HG03139 (cell line): ENCODE measurements around the gene CDYL2.
"Not testable (repeated sequence)": the region's sequence is repeated elsewhere in the genome, so short reads cannot be mapped to it uniquely, and the experiment has no call there.

ENCODE experiments used
- ATAC-seq: cut with Tn5 transposase; IDR thresholded peaks from one replicate; pipeline ENCODE4 v1.9.1; 2021; ENCODE audit not compliant: unreplicated experiment

The CDYL2 gene

GRCh38 chr16:80804526-80805383 is at the start of gene CDYL2:
TSS of gene CDYL2 (minus strand) at chr16:80804598. CDS start at chr16:80804173, 425 bp downstream.
- peak; percentile 63 for ATAC-seq

GRCh38 chr16:80852261-80852872 is 48.0 kb upstream of the CDYL2 start:
- no peak for ATAC-seq

GRCh38 chr16:80851831-80852230 is 47.4 kb upstream of the CDYL2 start:
- no peak for ATAC-seq

- no peak for ATAC-seq
Measured at GRCh38 chr16:80850757-80851156, 46.4 kb upstream of the CDYL2 start.

- no peak for ATAC-seq
Measured at GRCh38 chr16:80848862-80849261, 44.5 kb upstream of the CDYL2 start.

GRCh38 chr16:80846680-80847079 is 42.3 kb upstream of the CDYL2 start:
- ATAC-seq: no peak

- no peak for ATAC-seq
Measured at GRCh38 chr16:80846275-80846674, 41.9 kb upstream of the CDYL2 start.

- ATAC-seq: no peak
Measured at GRCh38 chr16:80844395-80844794, 40.0 kb upstream of the CDYL2 start.

- ATAC-seq: no peak
Measured at GRCh38 chr16:80841231-80841630, 36.8 kb upstream of the CDYL2 start.

- no peak for ATAC-seq
Measured at GRCh38 chr16:80837533-80838147, 33.2 kb upstream of the CDYL2 start.

GRCh38 chr16:80836846-80837245 is 32.4 kb upstream of the CDYL2 start:
- no peak for ATAC-seq

- ATAC-seq: no peak
Measured at GRCh38 chr16:80836202-80836601, 31.8 kb upstream of the CDYL2 start.

- ATAC-seq: no peak
Measured at GRCh38 chr16:80831039-80831438, 26.6 kb upstream of the CDYL2 start.

- no peak for ATAC-seq
Measured at GRCh38 chr16:80828495-80828894, 24.1 kb upstream of the CDYL2 start.

- no peak for ATAC-seq
Measured at GRCh38 chr16:80827007-80827406, 22.6 kb upstream of the CDYL2 start.

- ATAC-seq: no peak
Measured at GRCh38 chr16:80825365-80825758, 21.0 kb upstream of the CDYL2 start.

GRCh38 chr16:80824623-80825364 is 20.4 kb upstream of the CDYL2 start:
- ATAC-seq: no peak

GRCh38 chr16:80819988-80820387 is 15.6 kb upstream of the CDYL2 start:
- no peak for ATAC-seq

GRCh38 chr16:80816356-80816755 is 12.0 kb upstream of the CDYL2 start:
- no peak for ATAC-seq

- not testable (repeated sequence) for ATAC-seq
Measured at GRCh38 chr16:80815278-80815677, 10.9 kb upstream of the CDYL2 start.

GRCh38 chr16:80812593-80812992 is 8.2 kb upstream of the CDYL2 start:
- ATAC-seq: no peak
